ENCODE results near the gene TMC4.
A peak's percentile ranks its signal among the peaks of the same experiment; 100 is the strongest.
"Not testable (repeated sequence)": the region's sequence is repeated elsewhere in the genome, so short reads cannot be mapped to it uniquely, and the experiment has no call there.

TMC4 gene, protein sequence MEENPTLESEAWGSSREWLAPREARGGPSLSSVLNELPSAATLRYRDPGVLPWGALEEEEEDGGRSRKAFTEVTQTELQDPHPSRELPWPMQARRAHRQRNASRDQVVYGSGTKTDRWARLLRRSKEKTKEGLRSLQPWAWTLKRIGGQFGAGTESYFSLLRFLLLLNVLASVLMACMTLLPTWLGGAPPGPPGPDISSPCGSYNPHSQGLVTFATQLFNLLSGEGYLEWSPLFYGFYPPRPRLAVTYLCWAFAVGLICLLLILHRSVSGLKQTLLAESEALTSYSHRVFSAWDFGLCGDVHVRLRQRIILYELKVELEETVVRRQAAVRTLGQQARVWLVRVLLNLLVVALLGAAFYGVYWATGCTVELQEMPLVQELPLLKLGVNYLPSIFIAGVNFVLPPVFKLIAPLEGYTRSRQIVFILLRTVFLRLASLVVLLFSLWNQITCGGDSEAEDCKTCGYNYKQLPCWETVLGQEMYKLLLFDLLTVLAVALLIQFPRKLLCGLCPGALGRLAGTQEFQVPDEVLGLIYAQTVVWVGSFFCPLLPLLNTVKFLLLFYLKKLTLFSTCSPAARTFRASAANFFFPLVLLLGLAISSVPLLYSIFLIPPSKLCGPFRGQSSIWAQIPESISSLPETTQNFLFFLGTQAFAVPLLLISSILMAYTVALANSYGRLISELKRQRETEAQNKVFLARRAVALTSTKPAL

DNA sequence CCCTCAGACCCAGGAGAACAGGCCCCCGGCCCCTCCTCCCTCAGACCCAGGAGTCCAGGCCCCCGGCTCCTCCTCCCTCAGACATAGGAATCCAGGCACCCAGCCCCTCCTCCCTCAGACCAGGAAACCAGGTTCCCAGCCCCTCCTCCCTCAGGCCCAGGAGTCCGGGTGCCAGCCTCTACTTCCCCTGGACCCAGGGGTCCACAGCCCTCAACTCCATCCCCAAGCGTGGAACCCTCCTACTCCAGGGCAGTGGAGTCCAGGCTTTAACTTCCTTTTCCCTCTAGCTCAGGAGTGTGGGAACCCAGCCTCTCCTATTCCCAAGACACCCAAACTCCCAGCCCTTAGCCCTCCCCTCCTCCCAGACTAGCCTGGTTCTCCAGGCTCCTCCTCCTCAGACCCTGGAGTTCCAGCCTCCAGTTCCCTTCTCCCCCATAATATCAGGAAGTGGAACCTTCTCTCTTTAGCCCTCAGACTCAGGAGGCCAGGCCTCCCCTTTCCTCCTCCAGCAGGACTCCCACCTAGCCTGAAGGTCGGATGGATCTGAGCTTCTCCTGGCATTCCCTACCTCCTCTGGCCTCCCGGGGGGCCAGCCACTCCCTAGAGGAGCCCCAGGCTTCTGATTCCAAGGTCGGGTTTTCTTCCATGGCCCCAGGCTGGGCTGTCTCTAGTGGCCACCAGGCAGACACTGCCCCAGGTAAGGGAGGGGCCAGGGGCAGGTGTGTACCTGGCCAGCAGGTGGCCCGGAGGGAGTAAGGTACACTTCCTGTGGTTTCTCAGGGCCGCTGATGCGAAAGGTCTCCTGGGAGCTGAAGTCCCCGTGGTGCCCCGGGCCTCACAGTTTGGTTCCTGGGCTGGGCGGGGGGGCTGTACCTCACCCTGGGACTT lies at the start of gene TMC4:
Gene TMC4, minus strand, starts transcription at position 690 of the 888 bp plus-strand sequence. Its CDS starts 43 bp downstream, at position 647.
- no peak for DNase-seq (ENCODE audit: low read depth)

DNA sequence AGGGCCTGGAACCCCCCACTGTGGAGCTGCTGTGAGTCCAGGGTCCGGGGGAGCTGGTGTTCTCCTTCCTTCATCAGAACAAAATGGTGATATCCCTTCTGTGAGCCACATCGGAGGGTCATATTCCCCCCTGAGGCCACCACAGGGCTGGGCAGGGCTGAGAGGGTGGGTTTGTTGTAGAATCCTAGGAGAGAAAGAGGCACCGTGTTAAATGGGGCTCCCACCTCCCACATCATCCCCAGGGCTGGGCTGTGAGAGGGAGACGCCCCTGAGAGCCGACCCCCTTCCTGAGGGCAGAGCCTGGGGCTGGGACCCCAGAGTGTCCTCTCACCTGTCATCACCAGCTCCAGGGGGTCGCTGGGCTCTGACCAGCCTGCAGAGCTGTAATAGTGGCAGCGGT lies 49.0 kb upstream of the TMC4 start:
- not testable (repeated sequence) for DNase-seq (ENCODE audit: low read depth)

GRCh38 chr19:54219702-54220101 lies 46.7 kb upstream of the TMC4 start:
- not testable (repeated sequence) for DNase-seq (ENCODE audit: low read depth)

DNA sequence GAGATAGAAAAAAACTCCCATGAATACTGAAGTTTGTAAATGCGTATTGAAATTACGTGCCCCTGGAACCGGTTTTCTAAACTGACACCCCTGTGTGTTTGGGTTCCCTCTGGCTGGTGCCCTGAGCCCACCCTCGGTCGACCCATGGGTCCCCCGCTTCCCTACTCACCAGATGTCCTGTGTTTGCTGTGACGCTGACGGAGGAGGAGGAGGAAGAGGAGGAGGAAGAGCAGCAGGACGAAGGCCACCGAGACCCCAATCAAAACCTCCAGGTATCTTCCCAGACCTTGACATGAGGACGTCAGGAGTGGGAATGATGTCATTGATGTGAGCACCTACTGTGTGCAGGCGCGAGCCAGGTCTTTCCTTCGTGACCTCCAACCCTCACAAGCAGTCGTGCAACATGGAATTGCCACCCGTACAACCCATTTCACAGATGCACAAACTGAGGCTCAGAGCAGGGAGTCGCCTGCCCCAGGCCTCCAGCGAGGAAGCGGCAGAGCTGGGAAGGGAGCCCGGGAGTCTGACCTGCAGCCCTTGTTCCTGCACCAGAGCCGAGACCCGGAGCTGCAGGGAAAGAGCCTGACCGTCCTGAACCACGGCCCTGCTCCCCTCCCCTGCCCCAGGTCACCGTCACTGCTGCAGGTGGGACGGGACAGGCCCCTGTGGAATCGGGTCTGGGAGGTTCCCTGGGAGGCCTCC lies 46.2 kb upstream of the TMC4 start:
- DNase-seq (ENCODE audit: low read depth), result no peak

- no peak for DNase-seq (ENCODE audit: low read depth)
These were observed 45.3 kb upstream of the TMC4 start for GRCh38 chr19:54218259-54218658.

- not testable (repeated sequence) for DNase-seq (ENCODE audit: low read depth)
These were observed 44.7 kb upstream of the TMC4 start for GRCh38 chr19:54217517-54218247.

GRCh38 chr19:54216869-54217268 lies 43.9 kb upstream of the TMC4 start:
- DNase-seq (ENCODE audit: low read depth), result no peak

GRCh38 chr19:54214734-54215133 lies 41.8 kb upstream of the TMC4 start:
- not testable (repeated sequence) for DNase-seq (ENCODE audit: low read depth)

GRCh38 chr19:54214217-54214616 lies 41.3 kb upstream of the TMC4 start:
- not testable (repeated sequence) for DNase-seq (ENCODE audit: low read depth)

- DNase-seq (ENCODE audit: low read depth), result no peak
These were observed 38.3 kb upstream of the TMC4 start for GRCh38 chr19:54211235-54211634.

DNA sequence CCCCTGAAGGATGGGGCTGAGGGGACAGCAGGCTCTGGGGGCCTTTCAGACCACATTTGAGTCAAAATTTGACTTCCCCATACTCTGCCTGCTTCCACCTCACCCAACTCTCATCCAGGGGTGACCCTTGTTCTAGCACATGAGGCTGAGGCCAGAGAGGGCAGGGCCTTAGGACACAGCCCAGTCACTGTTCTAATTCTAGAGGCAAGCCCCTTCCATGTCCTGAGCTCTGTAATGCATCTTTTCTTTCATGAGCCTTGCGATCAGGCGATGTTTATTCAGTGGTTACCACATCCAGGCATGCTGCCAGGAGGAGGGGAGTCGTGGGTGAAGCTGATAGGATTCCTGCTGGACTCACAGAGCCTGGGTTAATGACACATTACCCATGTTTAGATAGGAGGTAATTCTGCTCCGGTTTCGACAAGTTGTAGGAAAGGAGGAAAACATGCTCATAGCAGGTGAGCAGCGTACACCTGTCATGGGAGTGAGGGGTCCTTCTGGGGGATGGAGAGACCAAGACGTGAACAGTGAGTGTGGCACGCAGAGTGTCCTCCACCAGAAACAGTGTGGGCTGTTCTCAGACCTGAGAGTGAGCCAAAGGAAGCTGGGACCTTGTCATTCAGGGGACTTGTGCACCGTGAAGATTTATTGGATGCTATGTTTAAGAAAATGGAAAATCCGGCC lies 37.0 kb upstream of the TMC4 start:
- peak; percentile 96 for DNase-seq (ENCODE audit: low read depth)

- DNase-seq (ENCODE audit: low read depth), result no peak
These were observed 36.3 kb upstream of the TMC4 start for GRCh38 chr19:54209058-54209810.

DNA sequence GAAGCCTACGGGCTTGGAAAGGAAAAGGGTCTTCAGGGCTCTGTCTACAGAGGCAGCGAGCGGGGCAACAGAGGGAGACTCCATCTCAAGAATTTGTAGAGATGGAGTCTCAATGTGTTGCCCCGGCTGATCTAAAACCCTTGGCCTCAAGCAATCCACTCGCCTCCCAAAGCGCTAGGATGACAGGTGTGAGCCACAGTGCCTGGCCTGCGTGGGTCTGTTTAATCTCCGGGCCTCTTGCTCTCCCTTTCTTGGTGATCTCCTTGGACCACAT lies 35.8 kb upstream of the TMC4 start:
- DNase-seq (ENCODE audit: low read depth), result no peak

DNA sequence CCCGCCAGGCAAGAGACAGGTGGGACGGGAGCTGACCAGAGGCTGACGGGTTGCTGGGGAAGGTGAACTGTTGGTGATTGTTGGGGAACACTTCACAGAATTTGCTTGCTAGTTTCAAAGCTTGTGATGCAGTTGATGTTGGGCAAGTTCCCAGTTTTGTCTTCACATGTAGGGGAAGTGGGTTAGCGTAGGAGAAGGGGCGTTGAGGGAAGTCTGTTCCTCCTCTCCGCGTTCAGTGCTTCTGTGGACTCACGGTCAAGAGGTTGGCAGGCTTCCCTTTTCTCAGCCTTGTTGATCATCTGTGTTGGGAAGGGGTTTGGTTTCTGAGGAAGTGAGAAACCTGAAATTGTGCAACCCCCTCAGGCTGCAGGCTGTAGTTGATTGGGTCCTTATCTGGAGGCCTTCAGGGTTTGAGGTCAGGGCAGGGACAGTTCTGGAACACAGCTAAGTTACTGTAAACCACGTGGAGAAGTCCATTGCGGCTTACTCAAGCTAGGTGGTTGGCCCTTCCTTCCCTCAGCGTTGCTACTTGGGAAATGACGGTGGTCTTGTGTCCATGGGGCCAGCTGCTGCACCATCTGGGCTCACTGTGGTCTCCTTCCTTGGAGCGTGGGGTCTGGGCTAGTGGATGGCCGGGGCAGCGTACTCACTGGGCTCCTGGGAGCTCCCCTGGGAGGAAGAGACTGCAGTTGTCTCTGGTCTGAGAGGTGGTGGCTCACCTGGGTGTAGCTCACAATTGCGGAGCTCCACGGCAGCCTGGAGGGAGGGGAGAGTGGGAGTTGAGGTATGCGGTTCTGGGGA lies 35.2 kb upstream of the TMC4 start:
- peak; percentile 80 for DNase-seq (ENCODE audit: low read depth)

GRCh38 chr19:54207676-54207982 lies 34.7 kb upstream of the TMC4 start:
- no peak for DNase-seq (ENCODE audit: low read depth)

GRCh38 chr19:54207193-54207592 lies 34.2 kb upstream of the TMC4 start:
- DNase-seq (ENCODE audit: low read depth), result not testable (repeated sequence)

GRCh38 chr19:54206831-54207177 lies 33.8 kb upstream of the TMC4 start:
- no peak for DNase-seq (ENCODE audit: low read depth)

DNA sequence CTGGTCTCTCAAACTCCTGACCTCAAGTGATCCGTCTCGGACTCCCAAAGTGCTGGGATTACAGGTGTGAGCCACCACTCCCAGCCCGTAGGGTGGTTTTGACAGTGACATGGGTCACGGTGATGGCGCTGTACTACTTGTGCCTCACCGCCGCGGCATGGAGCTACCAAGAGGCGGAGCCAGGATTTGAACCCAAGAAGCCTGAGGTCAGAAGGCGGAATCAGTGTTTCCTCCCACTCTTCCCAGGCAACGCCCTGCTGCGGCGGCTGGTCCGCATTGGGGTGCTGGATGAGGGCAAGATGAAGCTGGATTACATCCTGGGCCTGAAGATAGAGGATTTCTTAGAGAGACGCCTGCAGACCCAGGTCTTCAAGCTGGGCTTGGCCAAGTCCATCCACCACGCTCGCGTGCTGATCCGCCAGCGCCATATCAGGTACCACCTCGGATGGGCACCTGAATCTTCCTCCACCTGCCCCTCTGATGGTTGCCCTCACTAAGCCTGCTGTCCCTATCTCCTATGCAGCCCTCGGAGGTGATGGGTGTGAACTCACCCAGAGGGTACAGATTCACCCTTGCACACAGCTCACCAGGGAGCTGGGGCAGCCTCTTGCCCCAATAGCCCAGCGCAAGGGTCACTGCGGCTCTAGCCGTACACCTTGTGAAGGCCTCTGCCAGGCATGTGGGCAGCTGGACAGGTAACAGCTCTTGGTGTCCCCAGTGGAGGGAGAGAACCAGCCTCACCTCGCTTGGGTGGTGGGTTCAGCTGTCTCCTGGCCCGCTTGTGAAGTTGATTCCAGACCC lies 33.3 kb upstream of the TMC4 start:
- no peak for DNase-seq (ENCODE audit: low read depth)
